ENCODE data around the gene FAM186B. TPM values are rescaled to one million over a fixed set of nuclear protein-coding genes. Genes with fewer than 3 reads are reported as not detected.
"Not testable (repeated sequence)": the region's sequence is repeated elsewhere in the genome, so short reads cannot be mapped to it uniquely, and the experiment has no call there.

Gene FAM186B
- polyA plus RNA-seq, 1 donor from 2014 or later = 0.16 TPM

DNA sequence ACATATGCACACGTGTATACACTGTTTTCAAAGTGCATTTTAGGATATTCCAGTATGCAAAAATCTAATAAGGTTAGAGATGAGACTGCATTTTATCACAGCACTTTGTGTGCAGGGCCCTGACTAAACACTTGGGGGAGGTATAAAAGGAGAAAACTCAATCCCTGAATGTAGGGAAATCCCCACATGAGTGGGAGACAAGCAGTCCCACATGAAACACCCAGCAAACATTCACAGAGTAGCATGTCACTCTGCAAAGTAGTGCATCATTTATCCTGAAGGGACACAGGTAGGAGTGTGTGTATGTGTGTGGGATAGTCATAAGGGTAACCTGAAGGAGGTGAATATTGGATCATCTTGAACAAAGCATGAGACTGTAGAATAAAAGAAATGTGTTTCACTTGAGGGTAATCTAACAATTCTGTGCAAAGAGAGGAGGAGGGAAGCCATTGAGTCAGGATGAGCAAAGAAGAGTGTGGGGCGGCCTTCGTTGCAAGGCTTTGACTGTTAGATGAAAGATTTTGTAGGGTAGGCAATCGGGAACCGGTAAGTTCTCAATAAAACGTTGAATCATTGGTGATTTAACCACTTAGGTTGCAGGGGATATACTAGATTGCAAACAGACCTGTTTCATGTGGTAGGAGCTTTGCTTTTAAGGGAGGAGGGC, 20.9 kb upstream of the FAM186B start:
- Mint-ChIP-seq H3K27ac (no peak overlapping the region), H3K27me3 (no peaks in the 10 kb centered on the region), H3K9me3 (no peaks in the 10 kb centered on the region), H3K4me3 (no peak overlapping the region), H3K36me3 (no peaks in the 10 kb centered on the region), H3K4me1 (peaks cover 8 to 15% (median 13%) of the 10 kb centered on the region in 3 donors)

DNA sequence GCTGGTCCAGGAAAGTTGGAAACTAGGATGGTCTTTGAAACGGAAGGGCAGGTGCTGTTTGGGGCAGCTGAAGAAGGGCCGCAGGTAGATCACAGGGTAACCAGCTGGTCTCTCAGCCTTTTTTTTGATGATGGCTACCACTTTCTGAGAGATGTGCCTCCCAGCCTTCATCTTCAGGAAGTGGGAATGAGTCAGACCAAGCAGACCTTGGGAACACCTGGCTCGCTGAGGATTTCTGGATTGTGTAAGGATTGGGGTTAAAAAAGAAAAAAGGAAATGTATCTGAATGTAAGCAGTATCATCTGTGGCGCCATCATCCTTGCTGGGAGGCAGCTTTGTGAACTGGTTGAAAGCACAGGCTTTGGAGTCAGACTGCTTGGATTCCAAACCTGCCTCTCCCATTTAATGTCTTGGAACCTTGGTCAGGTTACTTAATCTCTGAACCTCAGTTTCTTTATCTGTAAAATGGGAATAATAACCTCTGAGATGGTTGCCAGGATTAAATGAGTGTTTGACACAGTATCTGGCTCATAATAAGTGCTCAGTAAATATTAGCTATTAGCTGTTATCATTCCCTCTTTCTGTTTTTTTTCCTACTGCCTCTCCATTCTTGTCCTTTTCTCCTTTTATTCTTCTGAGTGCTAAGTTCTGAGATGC, 19.6 kb upstream of the FAM186B start:
- Mint-ChIP-seq H3K27ac (peak overlapping the region in 2 of 3 donors; percentile 24 to 74), H3K27me3 (no peaks in the 10 kb centered on the region), H3K4me1 (peaks cover 14 to 21% (median 18%) of the 10 kb centered on the region in 3 donors), H3K9me3 (no peaks in the 10 kb centered on the region), H3K4me3 (no peak overlapping the region), H3K36me3 (no peaks in the 10 kb centered on the region)

GRCh38 chr12:49623142-49623904, 17.9 kb upstream of the FAM186B start, which contains the start of gene PRPF40B:
PRPF40B (plus strand) TSS chr12:49623561; CDS start chr12:49623591, 30 bp downstream.
- Mint-ChIP-seq H3K4me3 (peak within 1 kb of the TSS; percentile 90 to 98 (median 94)), H3K27ac (peak within 1 kb of the TSS; percentile 91 to 98 (median 94)), H3K27me3 (peaks cover 3% of the 10 kb centered on the region), H3K9me3 (no peaks in the 10 kb centered on the region), H3K4me1 (peaks cover 14 to 29% (median 18%) of the 10 kb centered on the region in 3 donors), H3K36me3 (no peaks in the 10 kb centered on the region)

DNA sequence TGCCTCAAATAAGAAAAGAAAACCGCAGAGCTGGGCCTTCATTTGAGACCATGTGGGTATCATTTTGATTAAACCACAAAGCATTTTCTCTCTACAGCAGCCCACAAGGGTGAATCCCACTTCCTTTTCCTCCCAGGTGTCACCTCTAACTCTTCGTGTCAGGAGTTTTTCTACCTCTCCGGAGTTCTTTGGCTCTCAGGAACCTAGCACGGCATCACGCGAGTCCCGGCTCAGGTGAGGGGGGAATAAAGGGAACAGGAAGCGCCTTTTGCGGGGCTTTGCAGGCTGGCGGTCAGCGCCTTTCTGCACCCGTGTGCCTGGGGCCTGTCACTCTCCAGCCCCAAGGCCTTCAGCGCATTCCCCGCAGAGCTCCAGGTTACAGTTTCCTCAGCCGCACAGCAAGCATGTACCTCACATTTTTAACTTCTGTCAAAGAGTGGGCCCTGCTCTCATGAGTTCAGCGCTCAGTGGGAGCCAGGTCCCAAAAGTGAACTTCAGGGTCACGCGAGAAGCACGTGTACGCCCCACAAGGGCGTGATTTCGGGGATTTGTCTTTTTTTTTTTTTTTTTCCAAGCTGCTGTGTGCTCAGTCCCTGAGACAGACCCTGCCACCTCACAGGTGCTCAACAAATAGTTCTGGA, 17.2 kb upstream of the FAM186B start:
- Mint-ChIP-seq H3K4me3 (peak overlapping the region; percentile 90 to 98 (median 94)), H3K27me3 (peaks cover 5% of the 10 kb centered on the region), H3K27ac (peak overlapping the region; percentile 91 to 98 (median 94)), H3K36me3 (no peaks in the 10 kb centered on the region), H3K9me3 (no peaks in the 10 kb centered on the region), H3K4me1 (peaks cover 14 to 30% (median 18%) of the 10 kb centered on the region in 3 donors)

DNA sequence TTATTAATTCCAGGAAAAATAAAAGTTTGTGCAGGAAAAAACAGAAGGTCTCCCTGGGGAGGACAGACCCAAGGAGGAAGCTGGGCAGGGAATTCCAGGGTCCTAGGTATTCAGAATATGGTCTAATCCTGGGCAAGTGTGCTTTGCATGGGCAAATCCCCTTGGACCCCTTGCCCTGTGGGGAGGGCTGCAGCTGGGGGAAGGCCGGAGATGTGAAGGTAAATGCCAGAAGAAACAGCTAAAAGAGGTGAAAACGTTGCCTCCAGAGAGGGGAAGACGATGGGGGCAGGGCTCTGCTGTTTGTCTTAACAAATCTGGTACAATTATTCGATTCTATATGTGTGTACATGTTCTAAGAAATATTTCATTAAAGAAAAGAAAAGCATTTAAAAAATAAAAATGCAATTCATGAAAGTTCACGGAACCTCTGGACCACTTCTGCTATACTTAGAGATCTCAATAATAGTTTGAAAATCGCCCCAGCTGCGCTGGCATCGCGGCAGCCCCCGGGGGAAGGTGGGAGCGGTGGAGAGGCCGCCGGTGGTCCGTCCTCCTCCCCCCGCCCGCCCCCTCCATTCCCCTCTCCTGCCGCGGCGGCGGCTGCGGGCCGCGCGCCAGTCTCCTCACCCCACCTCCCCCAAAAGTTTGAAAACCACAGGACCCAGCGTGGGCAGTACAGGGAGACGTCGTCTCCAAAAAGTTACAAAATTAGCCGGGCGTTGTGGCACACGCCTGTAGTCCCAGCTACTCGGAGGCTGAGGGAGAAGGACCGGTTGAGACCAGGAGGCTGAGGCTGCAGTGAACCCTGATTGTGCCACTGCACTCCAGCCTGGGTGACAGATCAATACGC, 16.4 kb upstream of the FAM186B start:
- Mint-ChIP-seq H3K27ac (peak overlapping the region; percentile 91 to 98 (median 94)), H3K36me3 (no peaks in the 10 kb centered on the region), H3K4me3 (peak overlapping the region; percentile 90 to 98 (median 94))

DNA sequence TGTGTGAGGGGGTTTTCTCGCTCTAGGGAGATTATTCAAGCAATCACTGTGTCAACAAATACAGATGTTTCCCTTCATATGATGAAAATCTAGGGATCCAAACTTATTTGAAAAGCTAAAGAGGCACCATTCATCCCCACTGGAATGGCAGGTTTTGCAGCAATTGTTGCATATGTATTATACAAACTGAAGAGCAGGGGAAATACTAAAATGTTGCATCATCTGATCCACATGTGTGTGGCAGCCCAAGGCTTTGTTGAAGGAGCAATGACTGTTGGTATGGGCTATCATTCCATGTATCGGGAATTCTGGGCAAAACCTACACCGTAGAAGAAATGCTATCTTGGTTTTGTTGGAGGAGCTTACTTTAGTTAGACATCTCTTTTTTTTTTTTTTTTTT, 13.8 kb upstream of the FAM186B start:
- Mint-ChIP-seq H3K27ac (peak overlapping the region in 1 of 3 donors; percentile 72), H3K4me1 (peaks cover 14 to 30% (median 16%) of the 10 kb centered on the region in 3 donors), H3K27me3 (peaks cover 5% of the 10 kb centered on the region), H3K36me3 (no peaks in the 10 kb centered on the region), H3K4me3 (peak overlapping the region in 2 of 4 donors; percentile 34 to 55), H3K9me3 (no peaks in the 10 kb centered on the region)

More for the DNA sequence above, 16.4 kb upstream of the FAM186B start:
- H3K4me1 Mint-ChIP-seq = peaks cover 14 to 30% (median 18%) of the 10 kb centered on the region in 3 donors
- peaks cover 5% of the 10 kb centered on the region for H3K27me3 Mint-ChIP-seq
- H3K9me3 Mint-ChIP-seq = no peaks in the 10 kb centered on the region

DNA sequence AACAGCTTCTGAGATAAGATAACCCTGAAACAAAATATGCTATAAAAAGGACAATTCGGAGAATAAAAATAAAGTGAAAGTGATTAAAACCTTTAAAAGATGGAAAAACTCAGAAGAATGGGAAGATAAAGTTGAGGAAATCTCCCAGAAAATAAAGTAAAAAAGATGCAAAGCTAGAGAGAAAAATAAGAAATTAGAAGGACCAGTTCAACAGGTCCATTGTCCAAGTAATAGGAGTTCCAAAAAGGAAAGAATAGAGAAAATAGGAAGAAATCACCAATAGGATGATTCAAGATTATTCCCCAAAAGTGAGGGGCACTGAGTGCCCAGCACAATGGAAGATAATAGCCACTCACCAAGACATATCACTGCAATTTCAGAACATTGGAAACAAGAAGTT, 13.1 kb upstream of the FAM186B start:
- H3K36me3 Mint-ChIP-seq = no peaks in the 10 kb centered on the region

DNA sequence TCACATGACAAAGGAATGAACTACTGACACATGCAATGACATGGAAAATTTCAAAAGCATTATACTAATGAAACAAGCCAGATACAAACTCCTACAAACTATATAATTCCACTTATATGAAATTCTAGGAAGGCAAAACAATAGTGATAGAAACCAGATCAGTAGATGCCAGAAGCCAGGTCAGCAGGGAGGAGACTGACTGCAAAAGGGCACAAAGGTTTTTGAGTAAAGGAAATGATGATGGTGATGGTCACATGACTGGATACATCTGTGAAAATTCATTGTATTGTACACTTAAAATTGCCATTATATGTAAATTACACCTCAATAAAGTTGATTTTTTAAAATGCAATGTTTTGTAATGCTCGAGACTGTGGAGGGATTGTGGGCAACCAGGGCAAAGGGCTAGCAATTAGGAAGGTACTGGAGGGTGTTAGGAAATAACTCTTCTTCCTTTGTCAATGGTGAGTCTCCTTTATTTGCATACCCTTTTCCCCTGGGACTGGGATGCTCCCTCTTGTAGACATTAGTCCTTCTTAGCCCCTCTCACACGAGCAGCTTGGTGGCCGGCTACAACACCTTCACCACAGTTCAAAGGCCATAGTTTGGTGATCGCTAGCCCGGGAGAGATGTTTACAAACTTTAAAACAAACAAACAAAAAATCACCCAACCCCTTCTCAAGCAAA, 11.2 kb upstream of the FAM186B start:
- Mint-ChIP-seq H3K4me1 (peaks cover 6 to 20% (median 8%) of the 10 kb centered on the region in 3 donors), H3K9me3 (no peaks in the 10 kb centered on the region), H3K27ac (peak overlapping the region in 1 of 3 donors; percentile 35), H3K4me3 (no peak overlapping the region), H3K36me3 (no peaks in the 10 kb centered on the region), H3K27me3 (peaks cover 5% of the 10 kb centered on the region)

More for the DNA sequence above, 13.1 kb upstream of the FAM186B start:
- no peak overlapping the region for H3K27ac Mint-ChIP-seq
- peak overlapping the region in 2 of 4 donors; percentile 55 to 70 for H3K4me3 Mint-ChIP-seq
- peaks cover 5% of the 10 kb centered on the region for H3K27me3 Mint-ChIP-seq
- peaks cover 13 to 30% (median 14%) of the 10 kb centered on the region in 3 donors for H3K4me1 Mint-ChIP-seq
- no peaks in the 10 kb centered on the region for H3K9me3 Mint-ChIP-seq

- Mint-ChIP-seq H3K4me3 (no peak overlapping the region), H3K27ac (no peak overlapping the region), H3K36me3 (no peaks in the 10 kb centered on the region), H3K9me3 (no peaks in the 10 kb centered on the region), H3K4me1 (peaks cover 0 to 11% (median 0%) of the 10 kb centered on the region in 3 donors), H3K27me3 (peaks cover 5% of the 10 kb centered on the region)
These were observed 10.3 kb upstream of the FAM186B start for GRCh38 chr12:49615725-49616124.

- H3K4me3 Mint-ChIP-seq = no peak overlapping the region
- peaks cover under 1% of the 10 kb centered on the region for H3K36me3 Mint-ChIP-seq
- peaks cover 0 to 4% (median 0%) of the 10 kb centered on the region in 3 donors for H3K9me3 Mint-ChIP-seq
- H3K27ac Mint-ChIP-seq = no peak overlapping the region
- no peaks in the 10 kb centered on the region for H3K4me1 Mint-ChIP-seq
- peaks cover 4% of the 10 kb centered on the region for H3K27me3 Mint-ChIP-seq
These were observed 6.8 kb upstream of the FAM186B start for GRCh38 chr12:49612210-49612609.

GRCh38 chr12:49610785-49611184, 5.3 kb upstream of the FAM186B start:
- not testable (repeated sequence) for H3K9me3 Mint-ChIP-seq, H3K27me3 Mint-ChIP-seq, H3K4me3 Mint-ChIP-seq, H3K4me1 Mint-ChIP-seq, H3K36me3 Mint-ChIP-seq, H3K27ac Mint-ChIP-seq

- Mint-ChIP-seq H3K4me1 (no peaks in the 10 kb centered on the region), H3K36me3 (peaks cover 2% of the 10 kb centered on the region), H3K27ac (no peak overlapping the region), H3K27me3 (peaks cover 4% of the 10 kb centered on the region), H3K4me3 (no peak overlapping the region), H3K9me3 (peaks cover 0 to 4% (median 0%) of the 10 kb centered on the region in 3 donors)
These were observed 4.4 kb upstream of the FAM186B start for GRCh38 chr12:49609875-49610154.

DNA sequence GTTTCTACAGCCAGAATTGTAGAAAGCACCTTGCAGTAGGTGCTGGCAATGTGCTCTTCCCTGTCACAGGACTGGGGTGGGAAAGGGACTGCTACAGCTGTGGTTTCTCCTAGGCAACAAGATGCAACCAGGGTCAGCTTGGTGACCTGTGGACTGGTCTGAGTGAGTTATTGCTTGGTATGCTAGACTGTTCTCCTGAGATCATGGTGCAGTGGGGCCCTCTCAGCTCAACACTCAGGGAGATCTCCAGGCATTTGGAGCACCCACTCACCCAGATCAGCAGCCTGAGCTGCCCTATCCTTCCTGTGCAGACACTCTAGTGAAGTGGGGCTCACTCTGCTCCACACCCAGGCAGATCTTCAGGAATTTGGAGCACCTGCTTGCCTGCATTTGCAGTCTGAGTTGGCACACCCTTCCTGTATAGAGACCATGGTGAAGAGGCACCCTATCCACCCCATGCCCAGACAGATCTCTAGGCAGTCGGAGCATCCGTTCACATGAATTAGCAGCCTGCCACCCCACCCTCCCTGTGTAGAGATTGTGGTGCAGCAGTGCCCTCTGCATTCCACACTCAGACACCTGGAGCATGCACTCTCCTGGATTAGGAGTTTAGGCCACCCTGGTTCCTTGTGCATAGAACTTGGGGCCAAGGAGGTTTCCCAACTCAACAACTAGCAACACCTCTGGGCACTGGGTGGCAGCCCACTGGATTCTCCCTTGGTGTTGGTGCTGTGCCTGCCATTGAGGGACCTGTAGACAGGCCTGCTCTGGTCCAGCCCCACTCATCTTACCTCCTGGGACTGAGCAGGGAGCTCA, 3.8 kb upstream of the FAM186B start:
- H3K36me3 Mint-ChIP-seq = peaks cover 2% of the 10 kb centered on the region
- H3K27me3 Mint-ChIP-seq = peaks cover 4% of the 10 kb centered on the region
- no peak overlapping the region for H3K4me3 Mint-ChIP-seq
- H3K9me3 Mint-ChIP-seq = peaks cover 0 to 4% (median 0%) of the 10 kb centered on the region in 3 donors
- no peak overlapping the region for H3K27ac Mint-ChIP-seq
- H3K4me1 Mint-ChIP-seq = no peaks in the 10 kb centered on the region
